DMS153 treated with DMSO at 0.1 percent for 48 hours (cell line): Measurements from ENCODE around the gene GYPC.

ENCODE experiments used
- DNase-seq: peaks from one replicate; lab custom pipeline; 2025; ENCODE audit not compliant: unreplicated experiment; lab: John Stamatoyannopoulos, UW

The GYPC gene

GRCh38 chr2:126723281-126723815 lies 67.4 kb downstream of the GYPC start:
- no peak for DNase-seq

- no peak for DNase-seq
These were observed 69.6 kb downstream of the GYPC start for GRCh38 chr2:126725580-126725979.

GRCh38 chr2:126729896-126730295 lies 73.9 kb downstream of the GYPC start:
- no peak for DNase-seq

GRCh38 chr2:126730655-126731054 lies 74.7 kb downstream of the GYPC start:
- DNase-seq, result no peak

- DNase-seq, result no peak
These were observed 75.4 kb downstream of the GYPC start for GRCh38 chr2:126731353-126731752.

GRCh38 chr2:126732682-126733245 lies 76.8 kb downstream of the GYPC start:
- no peak for DNase-seq

- no peak for DNase-seq
These were observed 77.8 kb downstream of the GYPC start for GRCh38 chr2:126733795-126734194.

- DNase-seq, result no peak
These were observed 80.3 kb downstream of the GYPC start for GRCh38 chr2:126736133-126736874.

- no peak for DNase-seq
These were observed 83.2 kb downstream of the GYPC start for GRCh38 chr2:126739141-126739540.

- no peak for DNase-seq
These were observed 88.7 kb downstream of the GYPC start for GRCh38 chr2:126744640-126745039.
